ENCODE data around the gene ERP27. TPM values are rescaled to one million over a fixed set of nuclear protein-coding genes. Genes with fewer than 3 reads are reported as not detected.

Gene ERP27
- total and polyA plus RNA-seq, 2 donors (not counting 3 experiments of a cell fraction or from before 2014, with no cell fraction given) = 0.70 to 0.88 TPM

- no peak for TF ChIP-seq MYC (IDR thresholded peaks at IDR 0.05; ENCODE audit: low read depth, low read length)
- no peak for TF ChIP-seq POLR2A (IDR thresholded peaks at IDR 0.05; ENCODE audit: low read depth, low read length)
- no peak for TF ChIP-seq EZH2 (IDR thresholded peaks at IDR 0.05; ENCODE audit: borderline replicate concordance, low read depth, low read length, severe bottlenecking)
- TF ChIP-seq, protein P1, sequence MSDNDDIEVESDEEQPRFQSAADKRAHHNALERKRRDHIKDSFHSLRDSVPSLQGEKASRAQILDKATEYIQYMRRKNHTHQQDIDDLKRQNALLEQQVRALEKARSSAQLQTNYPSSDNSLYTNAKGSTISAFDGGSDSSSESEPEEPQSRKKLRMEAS (IDR thresholded peaks at IDR 0.05; ENCODE audit: insufficient read depth, insufficient read length) = no peak
- TF ChIP-seq JUN (IDR thresholded peaks at IDR 0.05; ENCODE audit: borderline replicate concordance, insufficient read depth, insufficient read length, low read depth) = no peak
- no peak for TF ChIP-seq POLR2AphosphoS5 (IDR thresholded peaks at IDR 0.05; ENCODE audit: insufficient read depth, low read depth, low read length)
- TF ChIP-seq FOS (IDR thresholded peaks at IDR 0.05; ENCODE audit: borderline replicate concordance, insufficient read depth, low read length) = no peak
- no peak for TF ChIP-seq GATA2 (IDR thresholded peaks at IDR 0.05; ENCODE audit: insufficient read depth, insufficient read length, low read depth, low read length)
- no peak for TF ChIP-seq CTCF (IDR thresholded peaks at IDR 0.05; ENCODE audit: extremely low read depth in 1 of 2, insufficient read depth in 1 of 2, low read depth in 1 of 2, low read length in 2 of 2)
- no peaks in the 10 kb centered on the region for H3K79me2 ChIP-seq (ENCODE audit: control insufficient read depth, insufficient read depth, low read length)
- FAIRE-seq (no peak), DNase-seq (ENCODE audit: low read depth, low spot score) (no peak)
- no peak within 1 kb of the TSS for H3K4me3 ChIP-seq (replicated peaks in 1 of 3; ENCODE audit: insufficient read depth in 1 of 3, low read depth in 1 of 3, low read length in 3 of 3)
- dilution Hi-C loops (cut with MboI; ENCODE audit: extremely low pct_ligation_motif_present, low sequenced_read_pairs) = no loop called here
- ChIA-PET CTCF (interaction anchor here (0.7 to 1.2 kb wide), 3 partner anchors 23 to 249 kb away, joined by 3 to 4 read pairs (median 3); partner anchors contain the start of gene RERG), POLR2A (no interaction called here)
- H4K20me1 ChIP-seq (replicated peaks; ENCODE audit: control insufficient read depth, extremely low read depth, insufficient read depth, low read length) = no peaks in the 10 kb centered on the region
- no peaks in the 10 kb centered on the region for H3K9me1 ChIP-seq (replicated peaks; ENCODE audit: control insufficient read depth, extremely low read depth, insufficient read depth, low read length)
- no peaks in the 10 kb centered on the region for H3K27me3 ChIP-seq (ENCODE audit: control insufficient read depth in 2 of 2, insufficient read depth in 2 of 2, low read length in 2 of 2)
- no TSS peak for BruUV-seq (replicated peaks)
- no peaks in the 10 kb centered on the region for H3K4me1 ChIP-seq (ENCODE audit: control insufficient read depth, extremely low read depth, insufficient read depth, low read length)
- intact Hi-C loops (cut with micrococcal nuclease) = no loop called here
- H3K9ac ChIP-seq (replicated peaks; ENCODE audit: extremely low read depth, insufficient read depth, low read length) = no peak within 1 kb of the TSS
- no peaks in the 10 kb centered on the region for H3K9me3 ChIP-seq (replicated peaks; ENCODE audit: control insufficient read depth, insufficient read depth, low read length)
- H3K4me2 ChIP-seq (ENCODE audit: insufficient read depth, low read length) = no peak within 1 kb of the TSS
- H3K27ac ChIP-seq (ENCODE audit: insufficient read depth, low read depth, low read length) = no peak within 1 kb of the TSS
- H3K36me3 ChIP-seq (ENCODE audit: control insufficient read depth in 2 of 2, extremely low read depth in 1 of 2, insufficient read depth in 2 of 2, low read length in 2 of 2) = no peaks in the 10 kb centered on the region
- H2AFZ ChIP-seq (ENCODE audit: low read depth, low read length) = no peak within 1 kb of the TSS
Observed at GRCh38 chr12:14972816-14973215, 34.5 kb upstream of the ERP27 start, which contains the start of gene PDE6H. PDE6H (plus strand) TSS chr12:14973042; CDS start chr12:14978013, 4,971 bp downstream.
